Psoas muscle (tissue), 8 donors: Measurements from ENCODE around the gene ZNF469. TPM values are rescaled to one million over a fixed set of nuclear protein-coding genes. Genes with fewer than 3 reads are reported as not detected.

Source experiments
- ATAC-seq, 4 donors: fragments of 200-7000 bp; cut with Tn5 transposase; one replicate each; pipeline ENCODE4 v1.9.1; 2020; ENCODE audit warnings: moderate library complexity in 3 of 4, mild to moderate bottlenecking in 2 of 4
- DNase-seq, 2 donors: peaks; one replicate each; pipeline ENCODE4 v3.0.0-alpha.2; 2020
- H3K27ac ChIP-seq: fragments of 200-600 bp; one replicate; pipeline ENCODE4 v1.8.0; 2022
- H3K27me3 ChIP-seq, 3 donors: fragments of 200-600 bp in 1 of 3; one replicate each; pipeline versions ENCODE4 v1.6.1 to v1.8.0; 2013 to 2022; ENCODE audit warnings: low read length in 2 of 3, mild to moderate bottlenecking in 2 of 3, moderate library complexity in 1 of 3; ENCODE audit not compliant: insufficient read depth in 3 of 3
- H3K36me3 ChIP-seq, 2 donors: fragments of 200-600 bp in 1 of 2; one replicate each; pipeline versions ENCODE4 v1.6.1 to v1.8.0; 2013 to 2022; ENCODE audit warnings: low read depth in 1 of 2, mild to moderate bottlenecking in 1 of 2, moderate library complexity in 1 of 2; ENCODE audit not compliant: insufficient read depth in 1 of 2
- H3K4me1 ChIP-seq: fragments of 200-600 bp; one replicate; pipeline ENCODE4 v1.8.0; 2022
- H3K4me3 ChIP-seq: fragments of 200-600 bp; one replicate; pipeline ENCODE4 v1.8.0; 2022; ENCODE audit warnings: mild to moderate bottlenecking
- H3K9me3 ChIP-seq: fragments of 200-600 bp; one replicate; pipeline ENCODE4 v1.8.0; 2022
- WGBS, 3 donors: extraction: QIAGEN DNeasy Blood & Tissue Kit; methylation state at CpG; one replicate each; pipeline versions ENCODE4 v1.1.6 to v1.1.7; 2013; 5-methylcytosine and 5-hydroxymethylcytosine counted together
- intact Hi-C, 2 donors: fragments of 100-400 bp; cut with DNase I; formaldehyde crosslinking; loops; one replicate each; pipeline versions ENCODE4 v1.11.0 to v1.14.2; 2022
- polyA plus RNA-seq, 3 donors: library from polyadenylated mRNA; stranded (reverse); fragments of 200-250 nt; gene quantifications; one replicate each; pipeline ENCODE4 v1.2.3, GENCODE V29; 2013
- total RNA-seq, 4 donors: library from RNA; stranded (reverse); fragmentation: NEBNext Ultra II Directional in 2 of 4; extraction: Animal tissue kit (Norgen Biotek cat#: 25700) in 2 of 4; gene quantifications; one replicate each; pipeline versions ENCODE4 v1.2.1 to v1.2.4, GENCODE V29; 2021 to 2023
- TF ChIP-seq, protein P1 (sequence below): fragments of 200-600 bp; IDR thresholded peaks from one replicate; pipeline ENCODE4 v1.8.0; 2022; ENCODE audit warnings: antibody characterized with exemption
- donor health status: healthy with polysubstance abuse.
- donor health status: DM: no; HTN: no; CAD: no; lungs with moderate emphysema.
- donor health status: Bipolar disorder and iron deficiency.
- donor health status: healthy.
- donor health status: DM: yes; HTN: yes; CAD: no.
- donor health status: DM: no; HTN: no; CAD: no.
- donor health status: DM: no; HTN: no; CAD: no.
- donor health status: DM: yes; HTN: yes; CAD: no.

ZNF469 gene
- total and polyA plus RNA-seq, 7 donors, result 0.08 to 1.7 (median 0.30) TPM

DNA sequence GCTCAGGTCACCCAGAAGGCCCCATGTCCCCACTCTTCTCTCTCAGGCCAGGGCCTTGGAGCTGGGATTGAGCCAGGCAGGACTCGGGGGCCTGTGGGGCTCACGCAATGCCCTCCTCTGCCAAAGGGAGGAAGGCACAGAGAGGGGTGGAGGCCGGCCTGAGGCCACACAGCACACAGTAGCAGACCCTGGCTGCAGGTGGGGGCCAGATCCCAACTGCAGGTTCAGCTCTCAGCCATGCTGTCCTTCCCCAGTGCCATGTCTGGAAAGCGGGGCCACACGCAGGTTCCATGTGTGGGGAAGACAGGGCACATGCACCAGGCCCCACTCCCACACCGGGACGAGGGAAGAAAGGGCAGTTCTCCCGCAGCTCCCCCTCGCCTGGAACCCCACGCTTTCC is 37.0 kb downstream of the ZNF469 start:
- Histone ChIP-seq H3K9me3 (no peaks in the 10 kb centered on the region), H3K36me3 (no peaks in the 10 kb centered on the region), H3K27me3 (no peaks in the 10 kb centered on the region), H3K4me3 (no peak overlapping the region), H3K27ac (no peak overlapping the region), H3K4me1 (no peaks in the 10 kb centered on the region)
- TF ChIP-seq, protein P1, sequence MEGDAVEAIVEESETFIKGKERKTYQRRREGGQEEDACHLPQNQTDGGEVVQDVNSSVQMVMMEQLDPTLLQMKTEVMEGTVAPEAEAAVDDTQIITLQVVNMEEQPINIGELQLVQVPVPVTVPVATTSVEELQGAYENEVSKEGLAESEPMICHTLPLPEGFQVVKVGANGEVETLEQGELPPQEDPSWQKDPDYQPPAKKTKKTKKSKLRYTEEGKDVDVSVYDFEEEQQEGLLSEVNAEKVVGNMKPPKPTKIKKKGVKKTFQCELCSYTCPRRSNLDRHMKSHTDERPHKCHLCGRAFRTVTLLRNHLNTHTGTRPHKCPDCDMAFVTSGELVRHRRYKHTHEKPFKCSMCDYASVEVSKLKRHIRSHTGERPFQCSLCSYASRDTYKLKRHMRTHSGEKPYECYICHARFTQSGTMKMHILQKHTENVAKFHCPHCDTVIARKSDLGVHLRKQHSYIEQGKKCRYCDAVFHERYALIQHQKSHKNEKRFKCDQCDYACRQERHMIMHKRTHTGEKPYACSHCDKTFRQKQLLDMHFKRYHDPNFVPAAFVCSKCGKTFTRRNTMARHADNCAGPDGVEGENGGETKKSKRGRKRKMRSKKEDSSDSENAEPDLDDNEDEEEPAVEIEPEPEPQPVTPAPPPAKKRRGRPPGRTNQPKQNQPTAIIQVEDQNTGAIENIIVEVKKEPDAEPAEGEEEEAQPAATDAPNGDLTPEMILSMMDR, result no peak
- ATAC-seq, result no peak
- no peak for DNase-seq
- intact Hi-C loops, result no loop called here
- 93 to 97% (median 94%) methylated on average over 9 to 10 of the region's 10 CpGs for WGBS, 3 donors

DNA sequence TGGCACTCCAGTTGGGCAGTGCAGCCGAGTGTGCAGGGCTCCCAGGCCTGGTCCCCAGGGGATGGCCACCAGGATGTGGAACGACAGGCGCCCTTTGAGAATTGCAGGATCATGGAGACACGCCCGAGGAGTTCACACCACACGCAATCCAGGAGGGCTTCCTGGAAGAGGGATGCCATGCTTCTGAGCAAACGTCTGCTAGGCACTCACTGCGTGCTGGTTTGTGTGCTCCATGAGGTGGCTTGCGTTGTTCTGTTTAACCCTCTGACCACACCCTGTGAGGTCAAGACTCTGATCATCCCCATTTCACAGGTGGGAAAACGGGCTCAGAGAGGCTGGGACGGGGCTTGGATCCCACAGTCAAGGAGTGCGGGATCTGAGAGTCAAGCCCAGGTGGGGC is 37.7 kb downstream of the ZNF469 start:
- Histone ChIP-seq H3K4me3 (no peak overlapping the region), H3K27ac (no peak overlapping the region), H3K36me3 (no peaks in the 10 kb centered on the region), H3K4me1 (no peaks in the 10 kb centered on the region), H3K9me3 (no peaks in the 10 kb centered on the region), H3K27me3 (no peaks in the 10 kb centered on the region)
- TF ChIP-seq, protein P1, result no peak
- ATAC-seq (no peak), DNase-seq (no peak)
- WGBS, 3 donors, result 88 to 91% (median 90%) methylated on average over 12 of the region's 12 CpGs
- intact Hi-C loops, result no loop called here

DNA sequence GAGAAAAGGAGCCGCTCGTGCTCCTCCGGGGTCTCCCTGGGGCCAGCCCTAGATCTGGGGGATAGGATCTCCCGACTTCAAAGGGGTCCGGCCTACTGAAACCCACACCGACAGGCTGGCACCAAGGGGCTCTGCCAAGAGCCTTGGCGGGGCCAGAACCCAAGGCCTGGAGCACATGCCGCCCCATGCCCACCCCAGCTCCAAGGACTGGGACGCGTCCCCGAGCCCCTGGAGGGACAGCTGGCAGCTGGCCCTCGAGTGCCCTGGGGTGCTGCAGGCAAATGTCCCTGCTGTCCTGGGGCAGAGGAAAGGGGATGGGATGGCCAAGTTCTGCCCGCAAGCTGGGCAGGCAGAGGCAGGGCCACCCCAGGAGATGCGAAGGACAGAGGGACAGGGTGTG is 38.5 kb downstream of the ZNF469 start:
- Histone ChIP-seq H3K4me1 (no peaks in the 10 kb centered on the region), H3K36me3 (no peaks in the 10 kb centered on the region), H3K27ac (no peak overlapping the region), H3K9me3 (no peaks in the 10 kb centered on the region), H3K27me3 (no peaks in the 10 kb centered on the region), H3K4me3 (no peak overlapping the region)
- intact Hi-C loops, result no loop called here
- TF ChIP-seq, protein P1, result no peak
- ATAC-seq (no peak), DNase-seq (no peak)
- WGBS, 3 donors, result 77 to 85% (median 82%) methylated on average over 13 to 14 of the region's 14 CpGs

DNA sequence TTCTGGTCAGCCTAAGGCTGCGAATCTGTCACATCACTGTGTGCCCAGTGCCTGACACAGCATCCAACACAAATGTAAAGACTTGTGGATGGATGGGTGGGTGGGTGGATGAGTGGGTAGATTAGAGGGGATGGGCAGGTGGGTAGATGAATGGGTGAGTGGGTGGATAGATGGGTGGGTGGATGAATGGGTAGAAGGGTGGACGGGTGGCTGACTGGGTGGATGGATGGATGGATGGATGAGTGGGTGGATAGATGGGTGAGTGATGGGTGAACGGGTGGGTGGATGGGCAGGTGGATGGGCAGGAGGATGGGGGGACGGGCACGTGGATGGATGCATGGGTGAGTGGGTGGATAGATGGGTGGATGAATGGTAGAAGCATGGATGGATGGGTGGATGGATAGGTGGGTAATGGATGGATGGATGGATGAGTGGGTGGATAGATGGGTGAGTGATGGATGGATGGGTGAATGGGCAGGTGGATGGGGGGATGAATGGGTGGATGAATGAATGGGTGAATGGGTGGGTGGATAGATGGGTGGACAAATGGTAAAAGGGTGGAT is 39.2 kb downstream of the ZNF469 start:
- no peaks in the 10 kb centered on the region for H3K9me3 ChIP-seq
- ATAC-seq (no peak), DNase-seq (no peak)
- WGBS, 3 donors, result 52 to 60% (median 54%) methylated on average over 5 of the region's 5 CpGs
- no peak overlapping the region for H3K4me3 ChIP-seq
- no peak overlapping the region for H3K27ac ChIP-seq
- no peaks in the 10 kb centered on the region for H3K36me3 ChIP-seq
- TF ChIP-seq, protein P1, result no peak
- intact Hi-C loops, result no loop called here
- no peaks in the 10 kb centered on the region for H3K4me1 ChIP-seq
- H3K27me3 ChIP-seq, result no peaks in the 10 kb centered on the region
